Cardiac muscle cell (in vitro differentiated cells and primary cell): Measurements from ENCODE around the gene DDN. TPM values are rescaled to one million over a fixed set of nuclear protein-coding genes. Genes with fewer than 3 reads are reported as not detected.

Experiments used
- DNase-seq, 2 donors: peaks; one replicate each; pipeline versions ENCODE4 v3.0.0 to v3.0.0-alpha.2; 2010 to 2017; ENCODE audit warnings: low read depth in 1 of 2, low spot score in 1 of 2
- H3K27ac ChIP-seq: fragments of 200-600 bp; sonication (generic); 2 replicates; pipeline ENCODE4 v1.5.1; 2016
- H3K27me3 ChIP-seq: fragments of 200-600 bp; sonication (generic); 2 replicates; pipeline ENCODE4 v1.6.0; 2016; ENCODE audit warnings: control low read depth
- H3K36me3 ChIP-seq: fragments of 200-600 bp; sonication (generic); 2 replicates; pipeline ENCODE4 v1.5.1; 2016; ENCODE audit warnings: control low read depth
- H3K4me1 ChIP-seq: fragments of 200-600 bp; sonication (generic); 2 replicates; pipeline ENCODE4 v1.8.1; 2017; ENCODE audit warnings: low read depth, mild to moderate bottlenecking, mixed run types
- H3K4me3 ChIP-seq: fragments of 200-600 bp; sonication (generic); 2 replicates; pipeline ENCODE4 v1.5.1; 2016; ENCODE audit warnings: mild to moderate bottlenecking
- H3K9me3 ChIP-seq: fragments of 200-600 bp; sonication (generic); 2 replicates; pipeline ENCODE4 v1.5.1; 2017; ENCODE audit warnings: low read depth, mild to moderate bottlenecking, control low read depth
- CTCF ChIP-seq: IDR thresholded peaks from 2 replicates; pipeline ENCODE4 v1.5.1; 2012; ENCODE audit warnings: low read depth, mild to moderate bottlenecking, low read length
- polyA plus RNA-seq: library from polyadenylated mRNA; unstranded; fragments of >200 nt; fragmentation: Nextera tagmentation; extraction: Ambion mirVana; gene quantifications from 2 replicates; pipeline ENCODE4 v1.2.1, GENCODE V29; 2016
- total RNA-seq: library from RNA; depleted of rRNA; stranded (reverse); fragments of >200 nt; gene quantifications from 2 replicates; pipeline ENCODE4 v1.2.3, GENCODE V29; 2016

Gene DDN
- total and polyA plus RNA-seq, 2 experiments from 2014 or later: 2.1 to 5.4 TPM

GRCh38 chr12:48972213-48972951 is 26.8 kb downstream of the DDN start:
- no peak overlapping the region for H3K4me3 ChIP-seq
- H3K36me3 ChIP-seq: no peaks in the 10 kb centered on the region
- H3K27me3 ChIP-seq: peaks cover 98% of the 10 kb centered on the region
- H3K4me1 ChIP-seq: peaks cover 4% of the 10 kb centered on the region
- no peaks in the 10 kb centered on the region for H3K9me3 ChIP-seq
- H3K27ac ChIP-seq: no peak overlapping the region
- DNase-seq: no peak
- TF ChIP-seq CTCF: no peak

GRCh38 chr12:48970702-48971334 is 28.4 kb downstream of the DDN start:
- peaks cover 90% of the 10 kb centered on the region for H3K27me3 ChIP-seq
- no peak overlapping the region for H3K27ac ChIP-seq
- H3K4me3 ChIP-seq: peak overlapping the region; percentile 28
- H3K4me1 ChIP-seq: peaks cover 4% of the 10 kb centered on the region
- TF ChIP-seq CTCF: no peak
- no peaks in the 10 kb centered on the region for H3K36me3 ChIP-seq
- DNase-seq: no peak
- H3K9me3 ChIP-seq: no peaks in the 10 kb centered on the region

- peaks cover 4% of the 10 kb centered on the region for H3K4me1 ChIP-seq
- peaks cover 82% of the 10 kb centered on the region for H3K27me3 ChIP-seq
- H3K9me3 ChIP-seq: no peaks in the 10 kb centered on the region
- peak; percentile 6 for TF ChIP-seq CTCF
- H3K36me3 ChIP-seq: no peaks in the 10 kb centered on the region
- peak in 1 of 2 donors; percentile 58 for DNase-seq
- no peak overlapping the region for H3K27ac ChIP-seq
- peak overlapping the region; percentile 12 for H3K4me3 ChIP-seq
These were observed 29.1 kb downstream of the DDN start for GRCh38 chr12:48969833-48970701.

- no peak for TF ChIP-seq CTCF
- Histone ChIP-seq H3K9me3 (no peaks in the 10 kb centered on the region), H3K4me3 (no peak overlapping the region), H3K36me3 (no peaks in the 10 kb centered on the region), H3K27me3 (peaks cover 74% of the 10 kb centered on the region), H3K4me1 (peaks cover 4% of the 10 kb centered on the region), H3K27ac (no peak overlapping the region)
- no peak for DNase-seq
These were observed 29.9 kb downstream of the DDN start for GRCh38 chr12:48969160-48969771.

- Histone ChIP-seq H3K4me1 (peaks cover 4% of the 10 kb centered on the region), H3K27me3 (peaks cover 66% of the 10 kb centered on the region), H3K9me3 (no peaks in the 10 kb centered on the region), H3K27ac (no peak overlapping the region), H3K36me3 (no peaks in the 10 kb centered on the region), H3K4me3 (no peak overlapping the region)
- TF ChIP-seq CTCF: no peak
- DNase-seq: no peak
These were observed 30.7 kb downstream of the DDN start for GRCh38 chr12:48968467-48968866.
